ENCODE results near the gene ARHGEF3.
"Not testable (repeated sequence)": the region's sequence is repeated elsewhere in the genome, so short reads cannot be mapped to it uniquely, and the experiment has no call there.

The ARHGEF3 gene

GRCh38 chr3:56725175-56725574 is 76.6 kb downstream of the ARHGEF3 start:
- no peak for DNase-seq (ENCODE audit: low spot score)

GRCh38 chr3:56724676-56725075 is 77.1 kb downstream of the ARHGEF3 start:
- no peak for DNase-seq (ENCODE audit: low spot score)

- DNase-seq (ENCODE audit: low spot score), result no peak
Measured at GRCh38 chr3:56720849-56721248, 80.9 kb downstream of the ARHGEF3 start.

GRCh38 chr3:56718809-56719208 is 82.9 kb downstream of the ARHGEF3 start:
- not testable (repeated sequence) for DNase-seq (ENCODE audit: low spot score)

GRCh38 chr3:56711344-56711743 is 90.4 kb downstream of the ARHGEF3 start:
- no peak for DNase-seq (ENCODE audit: low spot score)

GRCh38 chr3:56707412-56707811 is 94.3 kb downstream of the ARHGEF3 start:
- DNase-seq (ENCODE audit: low spot score), result not testable (repeated sequence)

- no peak for DNase-seq (ENCODE audit: low spot score)
Measured at GRCh38 chr3:56706629-56707028, 95.1 kb downstream of the ARHGEF3 start.

GRCh38 chr3:56704706-56705105 is 97.0 kb downstream of the ARHGEF3 start:
- DNase-seq (ENCODE audit: low spot score), result no peak

- peak; percentile 43 for DNase-seq (ENCODE audit: low spot score)
Measured at GRCh38 chr3:56702490-56703315, 99.0 kb downstream of the ARHGEF3 start.

- DNase-seq (ENCODE audit: low spot score), result no peak
Measured at GRCh38 chr3:56700151-56700550, 101.6 kb downstream of the ARHGEF3 start.

GRCh38 chr3:56694867-56695683 is 106.7 kb downstream of the ARHGEF3 start:
- DNase-seq (ENCODE audit: low spot score), result no peak

GRCh38 chr3:56693750-56694149 is 108.0 kb downstream of the ARHGEF3 start:
- no peak for DNase-seq (ENCODE audit: low spot score)

- DNase-seq (ENCODE audit: low spot score), result not testable (repeated sequence)
Measured at GRCh38 chr3:56692520-56693433, 109.0 kb downstream of the ARHGEF3 start.

- not testable (repeated sequence) for DNase-seq (ENCODE audit: low spot score)
Measured at GRCh38 chr3:56692001-56692365, 109.8 kb downstream of the ARHGEF3 start.

- no peak for DNase-seq (ENCODE audit: low spot score)
Measured at GRCh38 chr3:56691165-56692000, 110.4 kb downstream of the ARHGEF3 start.

GRCh38 chr3:56689303-56689702 is 112.4 kb downstream of the ARHGEF3 start:
- no peak for DNase-seq (ENCODE audit: low spot score)

GRCh38 chr3:56688191-56688590 is 113.6 kb downstream of the ARHGEF3 start:
- DNase-seq (ENCODE audit: low spot score), result no peak

- DNase-seq (ENCODE audit: low spot score), result no peak
Measured at GRCh38 chr3:56684029-56684428, 117.7 kb downstream of the ARHGEF3 start.

- DNase-seq (ENCODE audit: low spot score), result peak; percentile 95
Measured at GRCh38 chr3:56683122-56683817, 118.5 kb downstream of the ARHGEF3 start, which contains the start of gene TASOR. Gene TASOR, minus strand, starts transcription at chr3:56683265. Its CDS starts 259 bp downstream, at chr3:56683006.

- peak; percentile 62 for DNase-seq (ENCODE audit: low spot score)
Measured at GRCh38 chr3:56682462-56683121, 119.2 kb downstream of the ARHGEF3 start.

Measured in germinal center (tissue), 1 donor.